HPDE6-E6E7 (cell line): ENCODE results near the gene GDPD5.

Source experiments
- DNase-seq: peaks from one replicate; pipeline ENCODE4 v3.0.0; 2011; ENCODE audit warnings: missing footprints; ENCODE audit errors: extremely low spot score

The GDPD5 gene

GRCh38 chr11:75525433-75526191, at the start of gene GDPD5:
TSS of gene GDPD5 (minus strand) at chr11:75525941. CDS start at chr11:75477735, 48,206 bp downstream.
- DNase-seq = peak; percentile 77

GRCh38 chr11:75574698-75575602, 49.2 kb upstream of the GDPD5 start:
- no peak for DNase-seq

- DNase-seq = no peak
These were observed 47.0 kb upstream of the GDPD5 start for GRCh38 chr11:75572744-75573143.

GRCh38 chr11:75571625-75572024, 45.9 kb upstream of the GDPD5 start:
- no peak for DNase-seq

- DNase-seq = no peak
These were observed 44.9 kb upstream of the GDPD5 start for GRCh38 chr11:75570559-75571139.

- DNase-seq = no peak
These were observed 43.0 kb upstream of the GDPD5 start for GRCh38 chr11:75568616-75569219.

GRCh38 chr11:75567971-75568370, 42.2 kb upstream of the GDPD5 start:
- no peak for DNase-seq

GRCh38 chr11:75566763-75567279, 41.1 kb upstream of the GDPD5 start:
- DNase-seq = no peak

- DNase-seq = no peak
These were observed 40.4 kb upstream of the GDPD5 start for GRCh38 chr11:75565916-75566762.

GRCh38 chr11:75565221-75565814, 39.6 kb upstream of the GDPD5 start:
- peak; percentile 51 for DNase-seq

- peak; percentile 72 for DNase-seq
These were observed 38.3 kb upstream of the GDPD5 start for GRCh38 chr11:75563978-75564552.

- no peak for DNase-seq
These were observed 37.8 kb upstream of the GDPD5 start for GRCh38 chr11:75563501-75563977.

- peak; percentile 36 for DNase-seq
These were observed 37.2 kb upstream of the GDPD5 start for GRCh38 chr11:75562836-75563484.

GRCh38 chr11:75562048-75562835, 36.5 kb upstream of the GDPD5 start, which contains the start of gene SERPINH1:
TSS of gene SERPINH1 (plus strand) at chr11:75562253. CDS start at chr11:75566350, 4,097 bp downstream.
- peak; percentile 90 for DNase-seq

- DNase-seq = no peak
These were observed 35.8 kb upstream of the GDPD5 start for GRCh38 chr11:75561426-75562047.

- DNase-seq = no peak
These were observed 34.9 kb upstream of the GDPD5 start for GRCh38 chr11:75560644-75561043.

GRCh38 chr11:75558939-75559843, 33.5 kb upstream of the GDPD5 start:
- no peak for DNase-seq
